HepG2 (cell line): ENCODE data around the gene TST. TPM values are rescaled to one million over a fixed set of nuclear protein-coding genes. Genes with fewer than 3 reads are reported as not detected.

ENCODE experiments used
- ATAC-seq: fragments of 200-7000 bp; cut with Tn5 transposase; 3 replicates; pipeline ENCODE4 v1.9.1; 2020; ENCODE audit warnings: mild to moderate bottlenecking, moderate library complexity
- BruUV-seq: library from RNA; stranded (reverse); fragments of 400-500 nt; replicated peaks from 2 replicates; lab custom pipeline; 2021; lab: Mats Ljungman, UMichigan
- CTCF ChIA-PET: fragments of 300-600 bp; formaldehyde crosslinking; extraction: SDS; loops from one replicate; lab custom pipeline; 2021; ENCODE audit warnings: low total read pairs, inconsistent platforms, low intra/inter-chr PET ratio; lab: Yijun Ruan, JAX
- POLR2A ChIA-PET: fragments of 350-600 bp; sonication (Branson Sonifier 250); formaldehyde crosslinking; loops from one replicate; lab custom pipeline; 2020; ENCODE audit warnings: antibody characterized with exemption, inconsistent platforms; lab: Yijun Ruan, JAX
- DNase-seq: peaks from one replicate; pipeline ENCODE4 v3.0.0-alpha.2; 2015; ENCODE audit warnings: low spot score
- FAIRE-seq: peaks from 3 replicates; lab custom pipeline; 2011; peaks lifted over from hg19 to GRCh38; lab: Jason Lieb, UNC
- H2AFZ ChIP-seq: one replicate; pipeline ENCODE4 v1.6.1; 2011; ENCODE audit warnings: low read length, inconsistent platforms
- H3K27ac ChIP-seq: fragments of 300-600 bp; 3 replicates; pipeline ENCODE4 v1.8.0; 2011; ENCODE audit warnings: mixed run types, mild to moderate bottlenecking, mixed read lengths, low read length, inconsistent platforms; ENCODE audit not compliant: insufficient read depth; ENCODE audit errors: extremely low read length
- H3K27me3 ChIP-seq, 2 experiments: fragments of 200-600 bp in 1 of 2; 2 replicates in 1 of 2; 3 replicates in 1 of 2; pipeline versions ENCODE4 v1.6.0 to v1.8.0; 2011; ENCODE audit warnings: low read length in 2 of 2, mild to moderate bottlenecking in 2 of 2, moderate library complexity in 2 of 2, inconsistent platforms in 1 of 2; ENCODE audit not compliant: insufficient read depth in 2 of 2, control insufficient read depth in 1 of 2
- H3K36me3 ChIP-seq, 2 experiments: fragments of 200-600 bp in 1 of 2; replicated peaks in 1 of 2; 2 replicates in 1 of 2; 3 replicates in 1 of 2; pipeline versions ENCODE4 v1.5.1 to v1.8.0; 2011; ENCODE audit warnings: low read length in 2 of 2, inconsistent platforms in 1 of 2; ENCODE audit not compliant: insufficient read depth in 2 of 2, control insufficient read depth in 1 of 2
- H3K4me1 ChIP-seq: 2 replicates; pipeline ENCODE4 v1.5.1; 2012; ENCODE audit warnings: low read length, inconsistent platforms; ENCODE audit not compliant: insufficient read depth
- H3K4me2 ChIP-seq: 2 replicates; pipeline ENCODE4 v1.6.0; 2011; ENCODE audit warnings: low read depth, low read length, inconsistent platforms
- H3K4me3 ChIP-seq, 3 experiments: fragments of 200-600 bp in 1 of 3; sonication (generic), shearing (Covaris generic) in 1 of 3; replicated peaks in 1 of 3; 2 replicates each; pipeline ENCODE4 v1.5.1; 2011 to 2016; ENCODE audit warnings: low read length in 3 of 3, inconsistent platforms in 2 of 3, low read depth in 2 of 3, mild to moderate bottlenecking in 2 of 3, control low read depth in 1 of 3, mixed read lengths in 1 of 3; ENCODE audit not compliant: insufficient read depth in 1 of 3
- H3K79me2 ChIP-seq: one replicate; pipeline ENCODE4 v1.6.1; 2011; ENCODE audit warnings: low read length, inconsistent platforms; ENCODE audit not compliant: insufficient read depth
- H3K9ac ChIP-seq: 2 replicates; pipeline ENCODE4 v1.6.0; 2011; ENCODE audit warnings: mild to moderate bottlenecking, low read depth, low read length, inconsistent platforms; ENCODE audit not compliant: insufficient read depth
- H3K9me3 ChIP-seq: 2 replicates; pipeline ENCODE4 v1.5.1; 2012; ENCODE audit warnings: mild to moderate bottlenecking, low read length
- H4K20me1 ChIP-seq: 2 replicates; pipeline ENCODE4 v1.6.0; 2011; ENCODE audit warnings: inconsistent platforms, mild to moderate bottlenecking, low read length, moderate library complexity; ENCODE audit not compliant: insufficient read depth
- PAXIP1 ChIP-seq: sonication (generic); formaldehyde crosslinking; conservative IDR thresholded peaks from 2 replicates; pipeline ENCODE4 v1.4.0; 2020; ENCODE audit warnings: mild to moderate bottlenecking, missing genetic modification reagents, moderate library complexity
- ZBTB33 ChIP-seq: sonication (generic); formaldehyde crosslinking; IDR thresholded peaks from 2 replicates; pipeline ENCODE4 v1.4.0; 2020; ENCODE audit warnings: missing genetic modification reagents
- ZBTB8A ChIP-seq: sonication (generic); formaldehyde crosslinking; IDR thresholded peaks from 2 replicates; pipeline ENCODE4 v1.4.0; 2020; ENCODE audit warnings: mild to moderate bottlenecking, low read depth, missing genetic modification reagents, borderline replicate concordance
- ZNF550 ChIP-seq: sonication (generic); formaldehyde crosslinking; IDR thresholded peaks from 2 replicates; pipeline ENCODE4 v1.4.0; 2020; ENCODE audit warnings: mild to moderate bottlenecking, missing genetic modification reagents, borderline replicate concordance
- WGBS: methylation state at CpG from one replicate; pipeline ENCODE4 v1.1.6; 2017; ENCODE audit warnings: low lambda C conversion rate; 5-methylcytosine and 5-hydroxymethylcytosine counted together
- in situ Hi-C: cut with HindIII; loops from 2 replicates; pipeline ENCODE4 v1.10.0; 2017; ENCODE audit warnings: low pct_unique_long_range_greater_than_20kb; ENCODE audit not compliant: extremely low pct_ligation_motif_present
- intact Hi-C: fragments of 100-400 bp; cut with micrococcal nuclease; formaldehyde crosslinking; loops from one replicate; pipeline ENCODE4 v1.10.0; 2022; ENCODE audit not compliant: unreplicated experiment
- polyA plus RNA-seq, 8 experiments: library from polyadenylated mRNA; depleted of rRNA in 3 of 8; stranded (reverse) in 7 of 8; unstranded in 1 of 8; fragments of >200 nt; fragmentation: Illumina TruSeq in 4 of 8; extraction: Trizol in 4 of 8; gene quantifications; 2 replicates each; pipeline versions ENCODE4 v1.2.1 to v1.2.3, GENCODE V29; 2011 to 2016; ENCODE audit warnings: low read depth in 4 of 8, missing spikeins in 1 of 8, mixed read lengths in 1 of 8; ENCODE audit not compliant: insufficient read depth in 1 of 8
- total RNA-seq, 5 experiments: library from RNA; depleted of rRNA; stranded (reverse); fragments of >200 nt; fragmentation: Illumina TruSeq; extraction: Trizol; gene quantifications; 2 replicates each; pipeline ENCODE4 v1.2.3, GENCODE V29; 2016; ENCODE audit warnings: low read depth in 1 of 5

TST gene
- total and polyA plus RNA-seq, 2 of the 13 experiments (the other 11 are each of a cell fraction or from before 2014, with no cell fraction given), result 44.6 to 63.6 TPM

GRCh38 chr22:37060801-37061610, 41.8 kb upstream of the TST start:
- Histone ChIP-seq H3K79me2 (no peaks in the 10 kb centered on the region), H3K4me3 (no peak overlapping the region), H3K9ac (no peak overlapping the region), H4K20me1 (no peaks in the 10 kb centered on the region), H3K27me3 (no peaks in the 10 kb centered on the region), H3K27ac (no peak overlapping the region), H3K9me3 (no peaks in the 10 kb centered on the region), H3K4me1 (peaks cover 33% of the 10 kb centered on the region), H3K36me3 (no peaks in the 10 kb centered on the region; a peak in 1 of 5 replicates), H3K4me2 (no peak overlapping the region), H2AFZ (no peak overlapping the region)
- ChIA-PET POLR2A (no interaction called here), CTCF (no interaction called here)
- no TSS peak for BruUV-seq
- ATAC-seq (no peak), DNase-seq (no peak), FAIRE-seq (no peak)
- in situ Hi-C loops (no loop called here), intact Hi-C loops (no loop called here)
- WGBS, result 89% methylated on average over 28 of the region's 28 CpGs
- TF ChIP-seq ZBTB8A (CRISPR knock-in tag) (no peak), ZBTB33 (CRISPR knock-in tag) (0 out of 2 replicates have a peak, but pooled peaks have one; percentile 15)

GRCh38 chr22:37059876-37060449, 40.7 kb upstream of the TST start:
- no peak for FAIRE-seq
- no peak for DNase-seq
- no TSS peak for BruUV-seq
- Histone ChIP-seq H4K20me1 (no peaks in the 10 kb centered on the region), H3K4me3 (no peak overlapping the region), H2AFZ (no peak overlapping the region), H3K4me1 (peaks cover 37% of the 10 kb centered on the region), H3K9me3 (no peaks in the 10 kb centered on the region), H3K36me3 (no peaks in the 10 kb centered on the region; a peak in 1 of 5 replicates), H3K79me2 (no peaks in the 10 kb centered on the region), H3K27me3 (no peaks in the 10 kb centered on the region), H3K9ac (no peak overlapping the region), H3K4me2 (no peak overlapping the region), H3K27ac (no peak overlapping the region)
- POLR2A ChIA-PET, result interaction anchor here (1.0 kb wide), 1 partner anchor 9 kb away, joined by 3 read pairs; no protein-coding TSS in a partner anchor
- CTCF ChIA-PET, result no interaction called here
- in situ Hi-C loops, result no loop called here
- no peak for ATAC-seq
- intact Hi-C loops, result no loop called here
- no CpG with 5 or more reads among the region's 9 CpGs for WGBS
- TF ChIP-seq PAXIP1 (CRISPR knock-in tag) (no peak), ZNF550 (no peak)
